ENCODE results near the gene TEAD3.
"Not testable (repeated sequence)": the region's sequence is repeated elsewhere in the genome, so short reads cannot be mapped to it uniquely, and the experiment has no call there.

TEAD3 gene

DNA sequence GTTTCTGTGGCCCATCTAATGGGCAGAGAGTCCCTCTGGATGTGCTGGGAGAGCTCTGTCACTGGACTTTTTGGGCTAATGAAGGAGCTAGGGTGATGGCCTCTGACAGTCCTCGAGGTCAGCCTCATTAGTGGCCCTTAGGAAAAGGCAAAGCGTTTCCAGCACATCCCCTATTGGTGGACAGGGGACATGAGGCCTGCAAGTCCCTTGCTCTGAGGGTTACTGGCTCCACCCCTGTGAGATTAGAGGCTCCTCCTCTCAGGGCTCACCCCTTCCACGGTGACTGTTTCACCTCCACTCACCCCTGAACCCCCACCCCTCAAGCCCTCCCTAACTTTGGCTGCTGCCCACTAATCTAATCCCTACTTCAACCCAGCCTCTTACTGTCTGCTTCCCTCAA, 57.6 kb downstream of the TEAD3 start:
- in situ Hi-C loops (cut with HindIII; ENCODE audit: low pct_ligation_motif_present, low pct_unique_long_range_greater_than_20kb, low sequenced_read_pairs): loop anchor here (25.0 kb wide), 1 partner anchor 102 kb away; the partner anchor contains the start of gene PPARD

DNA sequence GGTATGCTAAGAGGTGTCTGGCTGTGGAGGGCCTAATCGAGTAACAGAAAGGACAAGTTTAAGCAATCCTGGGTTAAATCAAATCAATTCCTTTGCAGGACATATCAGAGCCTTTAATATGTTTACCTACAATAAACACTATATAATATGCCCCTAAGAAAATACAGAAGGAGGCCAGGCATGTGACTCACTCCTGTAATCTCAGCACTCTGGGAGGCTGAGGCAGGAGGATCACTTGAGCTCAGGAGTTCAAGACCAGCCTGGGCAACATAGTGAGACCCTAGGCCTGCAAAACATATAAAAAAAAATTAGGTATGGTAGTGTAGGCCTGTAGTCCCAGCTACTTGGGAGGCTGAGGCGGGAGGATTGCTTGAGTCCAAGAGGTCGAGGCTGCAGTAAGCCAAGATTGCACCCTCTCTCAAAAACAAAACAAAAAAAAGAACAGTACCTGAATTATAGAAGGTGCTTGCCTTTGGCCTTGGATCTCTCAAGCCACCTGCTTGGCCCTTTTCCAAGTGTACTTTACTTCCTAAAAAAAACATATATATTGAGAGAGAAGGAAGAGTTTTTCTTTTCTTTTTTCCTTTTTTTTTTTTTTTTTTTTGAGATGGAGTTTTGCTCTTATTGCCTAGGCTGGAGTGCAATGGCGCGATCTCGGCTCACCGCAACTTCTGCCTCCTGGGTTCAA, 58.4 kb downstream of the TEAD3 start:
- in situ Hi-C loops (cut with HindIII; ENCODE audit: low pct_ligation_motif_present, low pct_unique_long_range_greater_than_20kb, low sequenced_read_pairs): loop anchor here (25.0 kb wide), 1 partner anchor 101 kb away; the partner anchor contains the start of gene PPARD

More for the DNA sequence above, 57.6 kb downstream of the TEAD3 start:
- DNase-seq: no peak

DNA sequence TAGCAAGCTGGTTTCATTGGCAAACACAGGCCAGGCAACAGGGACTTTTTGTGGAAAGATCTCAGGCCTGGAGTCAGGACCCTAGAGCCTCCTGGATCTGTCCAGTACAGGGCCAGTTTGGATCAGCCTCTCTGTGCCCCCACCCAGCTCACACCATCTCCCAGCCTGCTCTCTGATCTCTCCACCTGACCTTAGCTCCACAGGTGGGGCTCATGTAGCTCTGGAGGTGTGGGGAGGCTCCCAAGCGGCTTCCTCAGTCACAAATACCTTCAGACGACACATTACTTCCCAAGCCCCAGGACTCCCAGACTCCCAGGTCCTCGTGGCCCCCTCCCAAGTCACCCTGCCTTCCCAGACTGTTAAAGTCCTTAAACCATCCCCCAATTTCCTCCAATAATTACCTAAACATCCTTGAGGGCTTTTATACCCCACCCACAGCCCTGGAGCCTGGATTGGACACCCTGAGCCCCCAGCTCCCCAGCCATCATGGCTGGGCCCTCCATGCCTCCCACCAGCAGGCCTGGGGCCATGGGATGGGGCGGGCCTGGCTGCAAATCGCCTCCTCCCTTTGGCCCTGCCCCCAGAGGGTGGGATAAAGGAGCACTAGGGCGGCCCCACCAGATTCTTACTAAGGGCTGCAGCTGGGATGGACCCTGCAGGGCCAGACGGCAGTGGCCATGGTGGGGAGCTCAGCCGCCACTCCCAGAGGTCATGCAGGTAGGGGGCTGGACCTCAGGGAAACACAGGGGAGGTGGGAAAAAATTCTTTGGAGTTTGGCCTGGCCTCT, 60.6 kb downstream of the TEAD3 start:
- no peak for DNase-seq
- in situ Hi-C loops (cut with HindIII; ENCODE audit: low pct_ligation_motif_present, low pct_unique_long_range_greater_than_20kb, low sequenced_read_pairs): loop anchor here (25.0 kb wide), 1 partner anchor 99 kb away; the partner anchor contains the start of gene PPARD

More for the DNA sequence above, 58.4 kb downstream of the TEAD3 start:
- DNase-seq: not testable (repeated sequence)

DNA sequence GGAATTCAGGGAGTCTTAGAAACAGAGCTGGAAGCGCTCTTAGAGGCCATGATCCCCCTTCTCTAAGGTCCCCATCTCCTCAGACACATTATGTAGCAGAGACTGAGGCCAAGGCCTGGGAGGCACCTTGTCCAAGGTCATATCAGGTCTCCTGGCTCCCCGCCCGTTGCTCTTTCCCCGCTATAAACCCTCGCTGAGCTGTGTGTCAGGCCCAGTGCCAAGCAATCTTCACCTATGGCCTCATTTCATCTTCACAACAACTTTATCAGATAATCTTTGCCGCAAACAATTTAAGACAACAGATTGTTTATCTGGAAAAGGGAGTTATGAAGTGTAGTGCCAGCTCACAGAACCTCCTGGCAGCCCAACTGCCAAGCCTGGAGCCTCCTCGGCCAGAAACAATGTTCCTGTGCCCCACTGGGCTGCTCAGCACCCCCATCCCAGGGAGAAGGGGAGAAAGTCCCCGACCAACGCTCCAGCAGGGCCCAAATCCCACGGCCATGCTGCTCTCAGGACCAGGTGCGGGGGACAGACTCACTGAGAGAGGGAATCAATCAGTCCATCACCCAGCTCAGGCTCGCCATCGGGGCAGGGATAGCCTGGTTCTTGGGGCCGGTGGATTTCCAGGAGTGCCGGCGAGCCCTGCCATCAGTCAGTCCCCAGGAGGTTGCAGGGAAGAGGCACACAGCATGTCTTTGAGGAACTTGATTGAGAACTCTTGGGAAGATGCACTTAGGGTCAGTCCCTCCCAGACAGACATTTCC, 61.6 kb downstream of the TEAD3 start:
- in situ Hi-C loops (cut with HindIII; ENCODE audit: low pct_ligation_motif_present, low pct_unique_long_range_greater_than_20kb, low sequenced_read_pairs): loop anchor here (25.0 kb wide), 1 partner anchor 98 kb away; the partner anchor contains the start of gene PPARD
- DNase-seq: no peak

DNA sequence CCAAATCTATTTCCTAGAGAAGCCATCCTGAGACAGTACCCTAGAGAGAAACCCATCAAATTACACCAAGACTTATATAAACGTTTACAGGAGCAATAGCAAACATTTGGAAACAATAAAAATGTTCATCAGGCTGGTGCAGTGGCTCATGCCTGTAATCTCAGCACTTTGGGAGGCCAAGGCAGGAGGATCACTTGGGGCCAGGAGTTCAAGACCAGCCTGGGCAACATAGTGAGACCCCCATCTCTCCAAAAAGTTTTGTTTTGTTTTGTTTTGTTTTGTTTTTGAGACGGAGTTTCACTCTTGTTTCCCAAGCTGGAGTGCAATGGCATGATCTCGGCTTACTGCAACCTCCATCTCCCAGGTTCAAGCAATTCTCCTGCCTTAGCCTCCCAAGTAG, 64.2 kb downstream of the TEAD3 start:
- not testable (repeated sequence) for DNase-seq

DNA sequence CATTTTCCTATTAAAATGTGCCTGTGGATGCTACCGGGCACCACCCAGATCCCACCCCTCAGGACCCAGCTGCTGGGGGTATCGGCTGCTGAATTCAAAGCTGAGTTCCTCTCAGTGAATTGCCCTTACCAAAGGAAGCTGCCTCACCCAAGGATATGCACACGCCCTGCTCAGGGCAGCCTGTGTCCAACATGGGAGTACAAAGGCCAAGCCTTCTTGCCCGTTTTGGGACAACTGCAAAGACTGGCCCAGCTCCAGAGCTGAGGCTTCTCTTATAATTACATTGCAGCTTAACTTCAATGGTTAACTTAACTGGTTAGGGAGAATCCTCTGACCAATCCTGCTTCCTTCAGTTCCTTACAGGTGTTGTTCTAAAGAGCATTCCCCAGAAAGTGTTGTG, 64.6 kb downstream of the TEAD3 start:
- no peak for DNase-seq
- in situ Hi-C loops (cut with HindIII; ENCODE audit: low pct_ligation_motif_present, low pct_unique_long_range_greater_than_20kb, low sequenced_read_pairs): loop anchor here (25.0 kb wide), 1 partner anchor 95 kb away; the partner anchor contains the start of gene PPARD

More for the DNA sequence above, 64.2 kb downstream of the TEAD3 start:
- in situ Hi-C loops (cut with HindIII; ENCODE audit: low pct_ligation_motif_present, low pct_unique_long_range_greater_than_20kb, low sequenced_read_pairs): loop anchor here (25.0 kb wide), 1 partner anchor 95 kb away; the partner anchor contains the start of gene PPARD

DNA sequence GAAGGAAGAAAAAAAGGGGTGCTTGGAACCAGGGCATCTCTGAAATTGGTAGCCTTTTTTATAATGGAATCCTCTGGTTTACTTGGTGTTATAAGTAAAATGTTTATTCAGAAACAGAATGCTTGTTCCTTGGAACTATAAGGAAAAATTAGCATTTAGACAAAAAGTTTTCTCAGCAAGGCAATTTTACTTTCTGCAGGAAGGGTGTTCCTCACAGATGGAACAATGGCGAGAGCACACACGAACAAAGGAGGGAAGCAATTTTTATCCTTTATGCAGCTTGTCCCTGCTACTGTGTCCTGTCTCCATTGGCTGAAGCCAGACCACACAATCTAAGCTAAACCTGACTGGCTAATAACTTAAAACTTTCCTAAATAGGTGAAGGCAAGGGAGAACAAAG, 67.4 kb downstream of the TEAD3 start:
- in situ Hi-C loops (cut with HindIII; ENCODE audit: low pct_ligation_motif_present, low pct_unique_long_range_greater_than_20kb, low sequenced_read_pairs): loop anchor here (25.0 kb wide), 1 partner anchor 92 kb away; the partner anchor contains the start of gene PPARD
- DNase-seq: no peak

DNA sequence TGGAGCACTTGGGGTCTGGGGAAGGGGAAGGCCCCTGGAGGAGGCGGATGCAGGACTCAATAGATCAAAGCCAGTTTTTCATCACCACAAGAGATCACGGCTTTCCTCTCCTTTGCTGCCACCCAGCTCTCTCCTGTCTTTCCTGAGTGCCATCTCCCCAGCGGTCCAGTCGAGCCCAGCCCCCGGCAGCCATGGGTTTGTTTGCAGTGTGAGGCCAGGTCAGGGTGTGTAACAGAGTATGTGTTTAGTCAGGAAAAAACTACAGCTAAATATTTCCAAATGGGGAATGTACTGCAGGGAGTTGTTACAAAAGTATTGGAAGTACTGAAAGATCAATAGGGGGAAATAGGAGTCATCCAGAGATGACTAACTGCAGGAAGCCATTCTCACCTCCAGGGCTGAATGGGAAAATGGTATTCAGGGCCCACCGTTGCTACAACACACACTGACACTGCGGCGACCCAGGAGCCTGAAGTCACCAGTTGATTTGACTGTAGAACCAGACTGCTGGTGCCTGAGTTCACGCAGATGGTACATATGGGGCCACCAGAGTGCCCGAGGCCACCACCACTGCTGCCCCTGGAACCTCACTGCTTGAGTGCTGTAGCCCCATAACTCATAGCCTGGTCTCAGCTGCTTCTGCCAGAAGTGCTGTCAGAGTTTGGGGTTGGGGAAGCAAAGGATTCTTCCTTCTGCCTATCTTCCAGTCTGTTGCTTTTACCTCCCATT, 68.3 kb downstream of the TEAD3 start:
- in situ Hi-C loops (cut with HindIII; ENCODE audit: low pct_ligation_motif_present, low pct_unique_long_range_greater_than_20kb, low sequenced_read_pairs): loop anchor here (25.0 kb wide), 1 partner anchor 91 kb away; the partner anchor contains the start of gene PPARD
- no peak for DNase-seq

DNA sequence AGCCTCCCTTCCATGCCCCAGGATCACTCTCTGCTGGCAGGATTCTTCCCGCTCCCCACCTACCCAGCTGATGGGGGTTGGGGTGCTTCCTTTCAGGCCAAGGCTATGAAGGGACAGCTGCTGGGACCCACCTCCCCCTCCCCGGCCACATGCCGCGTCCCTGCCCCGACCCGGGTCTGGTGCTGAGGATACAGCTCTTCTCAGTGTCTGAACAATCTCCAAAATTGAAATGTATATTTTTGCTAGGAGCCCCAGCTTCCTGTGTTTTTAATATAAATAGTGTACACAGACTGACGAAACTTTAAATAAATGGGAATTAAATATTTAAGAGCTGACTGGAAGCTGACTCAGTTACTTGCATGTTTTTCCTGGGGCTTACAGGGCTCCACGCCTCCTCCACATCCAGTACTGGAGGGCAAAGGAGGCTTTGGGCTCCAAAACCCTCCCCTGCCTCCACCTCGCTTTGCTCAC, 69.0 kb downstream of the TEAD3 start:
- in situ Hi-C loops (cut with HindIII; ENCODE audit: low pct_ligation_motif_present, low pct_unique_long_range_greater_than_20kb, low sequenced_read_pairs): loop anchor here (25.0 kb wide), 1 partner anchor 91 kb away; the partner anchor contains the start of gene PPARD
- DNase-seq: no peak

DNA sequence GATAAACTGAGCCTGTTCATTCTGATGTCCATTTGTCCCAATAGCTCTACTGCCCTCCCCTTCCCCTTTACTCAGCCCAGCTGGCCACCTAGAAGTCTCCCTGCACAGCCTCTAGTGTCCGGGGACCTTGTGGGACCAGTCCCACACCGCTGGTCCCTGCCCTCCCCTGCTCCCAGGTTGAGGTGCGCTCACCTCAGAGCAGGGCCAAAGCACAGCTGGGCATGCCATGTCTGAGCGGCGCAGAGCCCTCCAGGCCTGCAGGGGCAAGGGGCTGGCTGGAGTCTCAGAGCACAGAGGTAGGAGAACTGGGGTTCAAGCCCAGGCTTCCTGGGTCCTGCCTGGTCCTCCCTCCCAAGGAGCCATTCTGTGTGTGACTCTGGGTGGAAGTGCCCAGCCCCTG, 69.4 kb downstream of the TEAD3 start:
- in situ Hi-C loops (cut with HindIII; ENCODE audit: low pct_ligation_motif_present, low pct_unique_long_range_greater_than_20kb, low sequenced_read_pairs): loop anchor here (25.0 kb wide), 1 partner anchor 90 kb away; the partner anchor contains the start of gene PPARD
- no peak for DNase-seq

DNA sequence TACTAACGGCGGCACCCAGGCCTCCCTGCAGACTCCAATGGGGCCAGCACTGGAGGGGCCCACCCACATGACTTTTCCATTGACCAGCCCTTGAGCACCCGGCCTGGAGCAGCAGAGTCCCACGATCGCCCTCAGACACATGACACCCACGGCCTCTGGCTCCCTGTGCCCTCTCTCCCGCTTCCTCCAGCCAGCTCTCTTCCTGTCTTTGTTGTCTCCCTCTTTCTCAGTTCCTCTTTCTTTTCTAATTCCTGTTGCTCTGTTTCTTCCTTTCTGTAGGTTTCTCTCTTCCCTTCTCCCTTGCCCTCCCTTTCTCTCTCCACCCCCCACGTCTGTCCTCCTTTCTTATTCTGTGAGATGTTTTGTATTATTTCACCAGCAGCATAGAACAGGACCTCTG, 70.8 kb downstream of the TEAD3 start:
- no peak for DNase-seq
- in situ Hi-C loops (cut with HindIII; ENCODE audit: low pct_ligation_motif_present, low pct_unique_long_range_greater_than_20kb, low sequenced_read_pairs): loop anchor here (25.0 kb wide), 1 partner anchor 89 kb away; the partner anchor contains the start of gene PPARD

DNA sequence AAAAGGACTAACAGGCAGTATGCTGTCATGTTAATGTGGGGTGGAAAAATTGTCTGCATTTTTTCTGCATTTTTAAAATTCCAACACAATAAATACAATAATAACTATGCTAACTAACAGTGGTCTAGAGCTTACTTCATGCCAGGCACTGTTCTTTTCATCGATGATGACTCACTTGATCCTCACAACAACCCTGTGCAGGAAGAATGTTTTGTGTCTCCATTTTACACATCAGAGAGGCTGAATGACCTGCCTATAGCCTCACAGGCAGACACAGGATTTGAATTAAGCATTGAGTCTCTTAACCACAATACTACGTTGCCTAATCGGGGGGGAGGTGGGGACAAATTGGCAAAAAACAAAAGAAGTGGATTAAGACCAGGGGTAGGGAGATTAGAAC, 71.6 kb downstream of the TEAD3 start:
- in situ Hi-C loops (cut with HindIII; ENCODE audit: low pct_ligation_motif_present, low pct_unique_long_range_greater_than_20kb, low sequenced_read_pairs): loop anchor here (25.0 kb wide), 1 partner anchor 88 kb away; the partner anchor contains the start of gene PPARD
- peak; percentile 35 for DNase-seq

Measured in ACHN (cell line).